ENCODE measurements around the gene CCS.
"Not testable (repeated sequence)": the region's sequence is repeated elsewhere in the genome, so short reads cannot be mapped to it uniquely, and the experiment has no call there.

CCS gene

DNA sequence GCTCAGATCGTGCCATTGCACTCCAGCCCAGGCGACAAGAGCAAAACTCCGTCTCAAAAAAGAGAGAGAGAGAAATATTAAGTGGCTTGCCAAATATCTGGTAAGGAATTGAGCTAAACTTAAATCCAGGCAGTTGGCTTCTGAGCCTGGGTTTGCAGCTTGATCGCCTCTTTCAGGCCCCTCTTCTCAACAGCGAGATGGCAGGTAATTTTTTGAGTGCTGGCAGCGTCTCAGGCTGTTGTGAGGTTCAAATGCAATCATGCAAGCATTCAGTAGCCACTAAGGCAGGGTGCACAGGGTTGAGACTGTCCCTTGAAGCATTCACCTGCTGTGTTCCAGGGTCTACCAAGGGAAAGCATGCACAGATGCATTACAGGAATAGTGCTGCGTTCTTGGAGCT is 23.9 kb upstream of the CCS start:
- 92 to 93% methylated on average over 7 of the region's 7 CpGs for WGBS, 2 experiments
- Histone ChIP-seq H3K27me3 (ENCODE audit: control insufficient read depth, insufficient read depth, low read length, poor library complexity, severe bottlenecking) (peaks cover 6% of the 10 kb centered on the region), H3K27ac (ENCODE audit: insufficient read depth, low read depth, low read length, poor library complexity, severe bottlenecking) (no peak overlapping the region), H3K4me1 (ENCODE audit: control insufficient read depth, insufficient read depth, low read length) (no peaks in the 10 kb centered on the region), H3K9me3 (ENCODE audit: control insufficient read depth, low read length) (no peaks in the 10 kb centered on the region), H3K4me3 (ENCODE audit: insufficient read depth, low read depth, low read length) (no peak overlapping the region), H3K36me3 (ENCODE audit: control insufficient read depth, insufficient read depth, low read length) (no peaks in the 10 kb centered on the region)

DNA sequence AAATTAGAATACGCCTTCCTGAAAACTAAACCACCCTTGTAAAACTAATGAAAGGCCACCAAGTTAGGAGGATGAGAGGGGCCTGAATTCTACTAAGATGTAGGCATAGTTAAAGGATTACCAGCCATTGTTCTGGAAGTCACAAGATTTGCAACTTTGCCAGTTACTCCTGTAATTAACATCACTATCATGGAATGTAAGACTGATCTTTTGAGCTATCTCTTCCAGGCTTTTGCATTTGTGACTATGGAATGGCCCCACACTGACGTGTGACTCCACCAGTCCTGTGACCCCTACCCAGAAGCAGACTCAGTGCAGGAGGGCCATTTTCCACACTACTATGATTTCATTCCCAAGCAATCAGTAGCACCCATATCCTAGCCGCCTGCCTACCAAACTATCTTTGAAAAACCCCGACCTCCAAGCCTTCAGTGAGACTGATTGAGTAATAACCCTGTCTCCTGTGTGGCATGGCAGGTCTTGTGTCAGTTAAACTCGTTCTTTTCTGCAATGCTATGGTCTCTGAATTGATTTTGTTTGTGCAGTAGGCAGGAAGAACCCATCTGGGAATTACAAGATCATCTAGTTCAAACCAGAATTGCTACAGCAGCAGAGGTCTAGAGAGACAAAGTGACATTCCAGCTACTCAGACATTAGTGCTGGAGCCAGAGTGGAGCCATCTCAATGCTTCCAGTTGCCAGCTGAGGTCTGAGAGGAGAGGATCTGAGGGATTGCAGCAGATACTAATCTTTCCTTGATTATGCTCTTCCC is 22.7 kb upstream of the CCS start:
- no peaks in the 10 kb centered on the region for H3K4me1 ChIP-seq (ENCODE audit: control insufficient read depth, insufficient read depth, low read length)
- no peaks in the 10 kb centered on the region for H3K36me3 ChIP-seq (ENCODE audit: control insufficient read depth, insufficient read depth, low read length)
- H3K27me3 ChIP-seq (ENCODE audit: control insufficient read depth, insufficient read depth, low read length, poor library complexity, severe bottlenecking): peaks cover 6% of the 10 kb centered on the region
- H3K27ac ChIP-seq (ENCODE audit: insufficient read depth, low read depth, low read length, poor library complexity, severe bottlenecking): peak overlapping the region; percentile 67
- H3K9me3 ChIP-seq (ENCODE audit: control insufficient read depth, low read length): no peaks in the 10 kb centered on the region
- WGBS, 2 experiments: 68% methylated on average over 5 of the region's 5 CpGs
- H3K4me3 ChIP-seq (ENCODE audit: insufficient read depth, low read depth, low read length): no peak overlapping the region

DNA sequence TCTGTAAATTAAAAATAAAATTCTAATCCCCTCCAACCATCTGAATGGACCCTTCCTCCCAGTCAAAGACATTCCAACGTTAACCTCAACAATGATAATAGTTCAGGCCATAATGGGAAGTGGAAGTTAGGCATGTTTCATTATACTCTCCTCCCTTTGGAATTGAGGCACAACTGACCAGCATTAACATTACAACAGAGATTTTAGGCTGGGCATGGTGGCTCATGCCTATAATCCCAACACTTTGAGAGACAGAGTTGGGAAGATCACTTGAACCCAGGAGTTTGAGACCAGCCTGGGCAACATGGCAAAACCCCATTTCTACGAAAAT is 22.2 kb upstream of the CCS start:
- no peak overlapping the region for H3K4me3 ChIP-seq (ENCODE audit: insufficient read depth, low read depth, low read length)
- 62 to 77% methylated on average over 2 of the region's 2 CpGs for WGBS, 2 experiments

DNA sequence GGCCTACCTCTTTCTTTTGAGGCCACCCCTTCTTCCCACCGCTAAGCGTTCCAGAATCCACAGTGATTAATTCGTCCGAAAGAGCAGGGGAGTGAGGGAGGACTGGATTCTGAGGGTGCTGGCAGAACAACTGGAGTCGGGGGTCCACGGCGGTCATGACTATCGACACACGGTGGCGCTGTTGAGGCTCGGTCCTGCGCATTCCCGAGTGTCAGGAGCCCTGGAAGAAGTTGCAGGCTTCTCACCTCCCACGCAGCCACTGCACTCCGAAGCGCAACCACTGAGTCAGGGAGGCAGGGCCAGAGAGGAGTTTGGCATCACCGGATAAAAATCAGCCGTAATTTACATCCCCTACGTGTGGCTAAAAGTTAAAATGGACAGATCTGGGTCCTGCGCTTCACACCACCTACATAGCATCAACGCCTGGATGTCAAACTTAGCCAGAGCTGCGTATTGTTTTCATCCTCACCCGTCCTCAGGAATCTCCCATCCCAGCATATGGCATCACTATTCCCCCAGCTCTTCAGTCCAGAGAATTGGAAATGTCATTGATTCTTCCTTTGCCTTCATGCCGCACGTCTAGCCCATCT is 13.9 kb upstream of the CCS start:
- Histone ChIP-seq H3K27me3 (ENCODE audit: control insufficient read depth, insufficient read depth, low read length, poor library complexity, severe bottlenecking) (peaks cover 6% of the 10 kb centered on the region), H3K4me1 (ENCODE audit: control insufficient read depth, insufficient read depth, low read length) (no peaks in the 10 kb centered on the region), H3K36me3 (ENCODE audit: control insufficient read depth, insufficient read depth, low read length) (no peaks in the 10 kb centered on the region), H3K9me3 (ENCODE audit: control insufficient read depth, low read length) (no peaks in the 10 kb centered on the region), H3K27ac (ENCODE audit: insufficient read depth, low read depth, low read length, poor library complexity, severe bottlenecking) (no peak overlapping the region), H3K4me3 (ENCODE audit: insufficient read depth, low read depth, low read length) (no peak overlapping the region)
- WGBS, 2 experiments: 29 to 31% methylated on average over 25 of the region's 25 CpGs

More for the DNA sequence above, 22.2 kb upstream of the CCS start:
- Histone ChIP-seq H3K36me3 (ENCODE audit: control insufficient read depth, insufficient read depth, low read length) (no peaks in the 10 kb centered on the region), H3K27ac (ENCODE audit: insufficient read depth, low read depth, low read length, poor library complexity, severe bottlenecking) (peak overlapping the region; percentile 60), H3K27me3 (ENCODE audit: control insufficient read depth, insufficient read depth, low read length, poor library complexity, severe bottlenecking) (peaks cover 6% of the 10 kb centered on the region), H3K9me3 (ENCODE audit: control insufficient read depth, low read length) (no peaks in the 10 kb centered on the region), H3K4me1 (ENCODE audit: control insufficient read depth, insufficient read depth, low read length) (no peaks in the 10 kb centered on the region)

DNA sequence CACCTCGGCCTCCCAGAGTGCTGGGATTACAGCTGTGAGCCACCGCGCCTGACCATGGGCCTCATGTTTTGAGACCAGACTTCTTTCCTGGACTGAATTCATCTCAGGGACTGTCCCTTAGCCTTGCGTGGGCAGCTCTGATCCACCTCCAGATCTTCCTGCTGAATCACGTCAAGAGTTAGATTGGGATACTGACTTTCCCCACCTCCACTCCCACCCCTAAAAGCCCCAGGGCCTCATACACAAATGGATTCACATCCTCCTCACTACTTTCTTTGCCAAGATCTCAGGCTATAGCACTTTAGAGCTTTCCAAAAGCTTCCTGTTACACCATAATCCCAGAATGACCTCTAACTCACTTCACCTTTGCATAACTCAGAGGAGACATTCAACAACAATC is 12.2 kb upstream of the CCS start:
- H3K36me3 ChIP-seq (ENCODE audit: control insufficient read depth, insufficient read depth, low read length): no peaks in the 10 kb centered on the region
- H3K4me1 ChIP-seq (ENCODE audit: control insufficient read depth, insufficient read depth, low read length): no peaks in the 10 kb centered on the region
- H3K4me3 ChIP-seq (ENCODE audit: insufficient read depth, low read depth, low read length): no peak overlapping the region
- H3K9me3 ChIP-seq (ENCODE audit: control insufficient read depth, low read length): no peaks in the 10 kb centered on the region
- H3K27ac ChIP-seq (ENCODE audit: insufficient read depth, low read depth, low read length, poor library complexity, severe bottlenecking): no peak overlapping the region
- WGBS, 2 experiments: 92 to 94% methylated on average over 5 of the region's 5 CpGs
- peaks cover 6% of the 10 kb centered on the region for H3K27me3 ChIP-seq (ENCODE audit: control insufficient read depth, insufficient read depth, low read length, poor library complexity, severe bottlenecking)

DNA sequence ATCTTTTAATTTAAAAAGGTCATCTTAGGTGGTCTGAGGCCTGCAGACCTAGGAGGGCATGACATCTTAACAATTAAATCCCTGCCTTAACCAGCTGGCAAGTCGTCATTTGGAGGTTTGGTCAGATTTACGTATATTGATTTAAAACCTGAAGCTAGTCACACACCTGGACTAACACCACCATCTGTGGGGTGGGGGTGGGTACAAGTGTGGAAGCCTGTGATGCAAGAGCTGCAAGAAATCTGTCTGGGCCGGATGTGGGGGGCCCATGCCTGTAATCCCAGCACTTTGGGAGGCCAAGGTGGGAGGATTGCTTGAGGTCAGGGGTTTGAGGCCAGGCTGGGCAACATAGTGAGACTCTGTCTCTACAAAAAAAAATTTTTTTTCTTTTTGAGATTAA is 11.7 kb upstream of the CCS start:
- no peaks in the 10 kb centered on the region for H3K36me3 ChIP-seq (ENCODE audit: control insufficient read depth, insufficient read depth, low read length)
- H3K4me1 ChIP-seq (ENCODE audit: control insufficient read depth, insufficient read depth, low read length): no peaks in the 10 kb centered on the region
- H3K27ac ChIP-seq (ENCODE audit: insufficient read depth, low read depth, low read length, poor library complexity, severe bottlenecking): no peak overlapping the region
- peaks cover 6% of the 10 kb centered on the region for H3K27me3 ChIP-seq (ENCODE audit: control insufficient read depth, insufficient read depth, low read length, poor library complexity, severe bottlenecking)
- H3K4me3 ChIP-seq (ENCODE audit: insufficient read depth, low read depth, low read length): no peak overlapping the region
- WGBS, 2 experiments: 79 to 90% methylated on average over 2 to 3 of the region's 3 CpGs
- H3K9me3 ChIP-seq (ENCODE audit: control insufficient read depth, low read length): no peaks in the 10 kb centered on the region

DNA sequence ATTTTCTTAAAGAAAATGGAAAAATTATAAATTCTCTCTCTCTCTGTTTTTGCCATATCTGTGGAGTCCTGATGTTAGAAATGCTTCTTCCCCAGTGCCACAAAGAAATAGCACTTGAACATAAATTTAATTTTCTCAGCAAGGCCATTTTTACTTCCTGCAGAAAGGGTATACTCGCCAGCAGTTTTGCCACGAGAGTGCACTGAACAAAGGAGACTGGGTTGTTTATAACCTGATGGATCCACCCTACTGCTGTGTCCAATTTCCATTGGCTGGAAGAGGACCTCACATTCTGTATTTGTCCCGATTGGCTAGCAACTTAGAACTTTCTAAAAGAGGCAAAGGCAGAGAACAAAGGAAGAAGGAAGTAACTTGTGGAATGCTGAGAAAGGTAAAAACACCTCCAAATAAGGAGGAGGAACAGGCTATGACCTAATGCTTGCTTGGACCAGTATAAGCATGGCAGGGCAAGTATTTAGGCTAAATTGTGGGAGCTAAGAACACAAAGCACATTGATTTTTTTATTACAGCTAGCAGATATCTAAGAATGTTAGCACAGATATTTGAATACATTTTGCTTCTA is 10.3 kb upstream of the CCS start:
- not testable (repeated sequence) for H3K27ac ChIP-seq (ENCODE audit: insufficient read depth, low read depth, low read length, poor library complexity, severe bottlenecking); H3K4me3 ChIP-seq (ENCODE audit: insufficient read depth, low read depth, low read length); H3K36me3 ChIP-seq (ENCODE audit: control insufficient read depth, insufficient read depth, low read length); H3K9me3 ChIP-seq (ENCODE audit: control insufficient read depth, low read length); H3K4me1 ChIP-seq (ENCODE audit: control insufficient read depth, insufficient read depth, low read length); H3K27me3 ChIP-seq (ENCODE audit: control insufficient read depth, insufficient read depth, low read length, poor library complexity, severe bottlenecking)
- WGBS, 2 experiments: 79 to 91% methylated on average over 3 of the region's 3 CpGs

GRCh38 chr11:66585447-66585846 is 7.5 kb upstream of the CCS start:
- H3K36me3 ChIP-seq (ENCODE audit: control insufficient read depth, insufficient read depth, low read length); H3K9me3 ChIP-seq (ENCODE audit: control insufficient read depth, low read length); H3K27me3 ChIP-seq (ENCODE audit: control insufficient read depth, insufficient read depth, low read length, poor library complexity, severe bottlenecking); H3K4me1 ChIP-seq (ENCODE audit: control insufficient read depth, insufficient read depth, low read length); H3K4me3 ChIP-seq (ENCODE audit: insufficient read depth, low read depth, low read length); H3K27ac ChIP-seq (ENCODE audit: insufficient read depth, low read depth, low read length, poor library complexity, severe bottlenecking): not testable (repeated sequence)
- WGBS, 2 experiments: 95% methylated on average over 1 of the region's 1 CpG; no CpG with 5 or more reads in 1 of the 2 experiments

DNA sequence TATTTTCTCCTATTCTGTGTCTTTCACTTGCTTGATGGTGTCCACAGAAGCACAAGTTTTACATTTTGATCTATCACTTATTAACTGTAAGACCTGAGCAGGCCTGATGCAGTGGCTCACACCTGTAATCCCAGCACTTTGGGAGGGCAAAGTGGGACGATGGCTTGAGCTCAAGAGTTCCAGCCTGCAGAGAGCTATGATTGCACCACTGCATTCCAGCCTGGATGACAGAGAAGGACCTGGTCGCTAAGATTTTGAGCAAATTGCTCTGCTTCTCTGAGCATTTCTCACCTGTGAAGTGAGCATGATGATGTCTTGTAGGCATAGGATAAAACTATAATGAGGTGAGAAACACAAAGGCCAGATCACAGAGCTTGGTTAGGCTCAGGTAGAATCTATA is 6.8 kb upstream of the CCS start:
- no peak overlapping the region for H3K27ac ChIP-seq (ENCODE audit: insufficient read depth, low read depth, low read length, poor library complexity, severe bottlenecking)
- WGBS, 2 experiments: 63 to 66% methylated on average over 2 of the region's 2 CpGs
- no peak overlapping the region for H3K4me3 ChIP-seq (ENCODE audit: insufficient read depth, low read depth, low read length)
- no peaks in the 10 kb centered on the region for H3K9me3 ChIP-seq (ENCODE audit: control insufficient read depth, low read length)
- no peaks in the 10 kb centered on the region for H3K4me1 ChIP-seq (ENCODE audit: control insufficient read depth, insufficient read depth, low read length)
- H3K36me3 ChIP-seq (ENCODE audit: control insufficient read depth, insufficient read depth, low read length): no peaks in the 10 kb centered on the region
- H3K27me3 ChIP-seq (ENCODE audit: control insufficient read depth, insufficient read depth, low read length, poor library complexity, severe bottlenecking): no peaks in the 10 kb centered on the region

DNA sequence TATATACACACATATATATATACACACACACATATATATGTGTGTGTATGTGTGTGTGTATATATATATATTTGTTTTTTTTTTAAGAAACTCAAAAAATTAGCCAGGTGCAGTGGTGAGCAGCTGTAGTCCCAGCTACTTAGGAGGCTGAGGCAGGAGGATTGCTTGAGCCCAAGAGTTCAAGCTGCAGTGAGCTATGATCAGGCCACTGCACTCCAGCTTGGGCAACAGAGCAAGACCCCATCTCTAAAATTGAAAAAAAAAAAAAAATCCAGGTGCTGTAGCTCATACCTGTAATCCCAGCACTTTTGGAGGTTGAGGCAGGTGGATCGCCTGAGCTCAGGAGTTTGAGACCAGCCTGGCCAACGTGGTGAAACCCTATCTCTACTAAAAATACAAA is 3.7 kb upstream of the CCS start:
- H3K27me3 ChIP-seq (ENCODE audit: control insufficient read depth, insufficient read depth, low read length, poor library complexity, severe bottlenecking); H3K36me3 ChIP-seq (ENCODE audit: control insufficient read depth, insufficient read depth, low read length); H3K9me3 ChIP-seq (ENCODE audit: control insufficient read depth, low read length); H3K4me3 ChIP-seq (ENCODE audit: insufficient read depth, low read depth, low read length); H3K27ac ChIP-seq (ENCODE audit: insufficient read depth, low read depth, low read length, poor library complexity, severe bottlenecking); H3K4me1 ChIP-seq (ENCODE audit: control insufficient read depth, insufficient read depth, low read length): not testable (repeated sequence)
- WGBS, 2 experiments: 63 to 68% methylated on average over 2 of the region's 2 CpGs
